HFF-Myc (cell line): ENCODE data around the gene PFKP.

Experiments
- DNase-seq: peaks from one replicate; pipeline ENCODE4 v3.0.0-alpha.2; 2011; ENCODE audit warnings: low read depth; ENCODE audit errors: extremely low read depth
- H3K4me3 ChIP-seq: replicated peaks from 2 replicates; pipeline ENCODE4 v1.5.1; 2011; ENCODE audit warnings: low read depth, mild to moderate bottlenecking, control low read depth, low read length
- CTCF ChIP-seq: IDR thresholded peaks from 2 replicates; pipeline ENCODE4 v1.5.1; 2012; ENCODE audit warnings: mild to moderate bottlenecking, low read depth, low read length, control low read depth; ENCODE audit errors: missing control alignments

PFKP gene

GRCh38 chr10:3107426-3107961, 40.1 kb downstream of the PFKP start:
- no peak for DNase-seq
- H3K4me3 ChIP-seq = no peak overlapping the region
- no peak for TF ChIP-seq CTCF

GRCh38 chr10:3108033-3108432, 40.7 kb downstream of the PFKP start:
- no peak overlapping the region for H3K4me3 ChIP-seq
- no peak for DNase-seq

GRCh38 chr10:3108575-3109105, 41.3 kb downstream of the PFKP start:
- no peak for TF ChIP-seq CTCF
- DNase-seq = no peak
- H3K4me3 ChIP-seq = no peak overlapping the region

More at GRCh38 chr10:3108033-3108432, 40.7 kb downstream of the PFKP start:
- TF ChIP-seq CTCF = no peak

- no peak for TF ChIP-seq CTCF
- no peak overlapping the region for H3K4me3 ChIP-seq
- no peak for DNase-seq
Observed at GRCh38 chr10:3109196-3109595, 41.8 kb downstream of the PFKP start.

- no peak for TF ChIP-seq CTCF
- DNase-seq = no peak
- no peak overlapping the region for H3K4me3 ChIP-seq
Observed at GRCh38 chr10:3109633-3110032, 42.3 kb downstream of the PFKP start.

GRCh38 chr10:3110782-3111620, 43.7 kb downstream of the PFKP start:
- H3K4me3 ChIP-seq = no peak overlapping the region
- TF ChIP-seq CTCF = no peak
- no peak for DNase-seq
